NK-92 (cell line): ENCODE measurements around the gene ZNF24.
A peak's percentile ranks its signal among the peaks of the same experiment; 100 is the strongest.

Experiments
- DNase-seq: peaks from one replicate; lab custom pipeline; 2025; ENCODE audit not compliant: unreplicated experiment; lab: John Stamatoyannopoulos, UW

The ZNF24 gene

DNA sequence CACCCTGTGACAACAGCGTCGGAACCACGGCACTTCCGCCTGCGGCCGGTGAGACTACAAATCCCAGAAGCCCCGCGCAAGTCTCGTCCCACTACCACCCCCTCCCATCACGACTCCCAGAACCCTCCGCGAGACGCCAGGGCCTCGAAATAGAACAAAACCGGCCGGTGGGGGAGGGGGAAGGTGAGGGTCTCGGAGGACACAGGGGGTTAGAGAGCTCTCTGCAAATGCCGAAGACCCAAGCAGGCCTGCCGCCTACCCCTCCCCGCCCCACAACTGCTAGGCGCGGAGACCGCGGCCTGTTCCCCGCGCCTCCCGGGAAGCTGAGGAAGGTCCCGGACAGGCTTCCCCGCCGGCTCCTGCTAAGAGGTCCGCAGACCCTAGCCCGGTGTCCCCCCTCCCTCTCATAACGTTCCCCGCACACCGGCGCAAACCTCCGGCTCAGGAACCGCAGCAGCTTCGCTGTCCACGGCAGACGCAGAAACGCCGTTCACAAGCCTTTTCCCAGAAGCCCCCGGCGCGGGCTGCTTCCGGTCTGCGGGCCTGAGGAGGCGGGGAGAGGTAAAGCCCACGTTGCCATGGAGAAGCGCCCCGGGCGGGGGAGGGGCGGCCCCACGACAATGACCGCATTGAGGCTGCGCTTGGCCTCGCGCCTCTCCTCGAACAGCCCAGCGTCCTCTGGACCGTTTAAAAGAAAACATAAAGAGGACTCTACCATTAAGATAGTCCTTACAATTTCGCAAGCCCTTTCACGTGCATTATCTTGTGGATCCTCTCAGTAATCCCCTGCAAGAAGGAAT, at the start of gene ZNF24:
TSS of gene ZNF24 (minus strand) at position 485 of the 800 bp plus-strand sequence. CDS start 3,770 bp downstream, outside the sequence.
- peak; percentile 50 for DNase-seq

DNA sequence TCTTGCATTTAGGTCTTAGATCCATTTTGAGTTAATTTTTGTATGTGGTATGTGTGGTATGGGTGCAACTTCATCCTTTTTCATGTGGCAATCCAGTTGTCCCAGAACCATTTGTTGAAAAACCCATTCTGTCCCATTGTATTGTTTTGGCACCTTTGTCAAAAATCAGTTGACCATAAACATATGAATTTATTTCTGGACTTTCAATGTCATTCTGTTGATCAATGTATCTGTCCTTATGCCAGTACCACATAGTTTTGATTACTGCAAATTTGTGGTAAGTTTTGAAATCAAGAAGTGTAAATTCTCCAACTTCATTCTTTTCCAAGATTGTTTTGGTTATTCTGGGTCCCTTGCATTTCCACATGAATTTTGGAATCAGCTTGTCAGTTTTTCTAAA, 49.5 kb upstream of the ZNF24 start:
- DNase-seq: no peak

DNA sequence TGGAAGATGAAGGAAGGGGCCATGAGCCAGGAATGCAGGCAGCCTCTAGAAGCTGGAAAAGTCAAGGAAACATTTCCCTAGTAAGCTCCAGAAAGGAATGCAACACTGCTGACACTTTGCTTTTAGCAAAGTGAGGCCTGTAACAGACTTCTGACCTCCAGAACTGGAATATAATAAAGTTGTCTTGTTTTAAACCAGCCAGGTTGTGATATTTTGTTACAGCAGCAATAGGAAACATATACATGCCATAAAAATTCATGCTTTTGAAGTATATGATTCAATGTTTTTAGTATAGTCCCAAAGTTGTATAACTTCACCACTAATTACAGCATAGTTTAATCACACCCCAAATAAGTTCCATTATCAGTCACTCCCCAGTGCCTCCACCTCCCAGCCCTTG, 48.2 kb upstream of the ZNF24 start:
- DNase-seq: no peak

DNA sequence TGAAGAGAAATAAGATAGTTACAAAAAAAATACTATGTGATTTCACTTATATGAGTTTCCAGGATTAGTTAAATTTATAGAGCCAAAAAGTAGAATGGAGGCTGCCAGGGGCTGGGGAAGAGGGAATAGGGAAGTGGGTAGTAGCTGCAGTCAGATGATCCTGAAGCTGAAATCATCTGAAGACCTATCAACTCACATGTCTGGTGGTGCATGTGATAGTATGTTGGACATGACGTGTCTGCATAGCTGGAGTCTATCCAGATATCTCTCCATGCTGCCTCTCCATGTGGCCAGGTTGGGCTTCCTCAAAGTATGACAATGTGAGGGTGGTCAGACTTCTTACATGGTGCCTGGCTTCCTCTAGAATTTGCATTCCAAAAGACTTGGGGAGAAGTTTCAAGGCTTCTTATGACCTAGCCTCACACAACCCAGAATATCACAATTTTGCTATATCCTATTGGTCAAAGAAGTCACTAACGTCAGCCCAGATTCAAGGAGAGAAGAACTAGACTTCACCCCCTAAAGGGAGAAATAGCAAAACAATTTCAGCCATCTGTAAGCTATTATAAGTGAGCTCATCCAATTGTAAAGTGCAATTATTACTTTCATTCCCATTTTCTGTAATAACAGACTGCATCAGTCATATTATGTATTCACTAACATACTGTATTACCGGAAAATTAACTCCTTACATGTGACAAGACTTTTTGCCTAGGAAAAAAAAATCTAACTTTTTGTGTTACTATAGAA, 46.9 kb upstream of the ZNF24 start:
- DNase-seq: no peak

DNA sequence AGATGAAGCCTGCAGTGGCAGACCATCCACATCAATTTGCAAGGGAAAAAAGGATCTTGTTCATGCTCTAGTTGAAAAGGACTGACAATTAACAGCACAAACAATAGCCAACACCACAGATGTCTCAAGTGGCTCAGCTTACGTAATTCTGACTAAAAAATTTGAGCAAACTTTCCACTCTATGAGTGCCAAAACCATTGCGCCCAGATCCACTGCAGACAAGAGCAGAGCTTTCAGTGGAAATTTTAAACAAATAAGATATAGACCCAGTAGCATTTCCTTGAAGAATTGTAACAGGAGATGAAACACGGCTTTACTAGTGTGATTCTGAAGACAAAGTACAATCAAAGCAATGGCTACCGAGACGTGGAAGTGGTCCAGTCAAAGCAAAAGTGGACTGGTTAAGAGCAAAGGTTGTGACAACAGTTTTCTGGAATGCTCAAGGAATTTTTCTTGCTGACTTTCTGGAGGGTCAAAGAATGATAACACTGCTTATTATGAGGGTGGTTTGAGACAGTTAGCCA, 44.9 kb upstream of the ZNF24 start:
- no peak for DNase-seq

DNA sequence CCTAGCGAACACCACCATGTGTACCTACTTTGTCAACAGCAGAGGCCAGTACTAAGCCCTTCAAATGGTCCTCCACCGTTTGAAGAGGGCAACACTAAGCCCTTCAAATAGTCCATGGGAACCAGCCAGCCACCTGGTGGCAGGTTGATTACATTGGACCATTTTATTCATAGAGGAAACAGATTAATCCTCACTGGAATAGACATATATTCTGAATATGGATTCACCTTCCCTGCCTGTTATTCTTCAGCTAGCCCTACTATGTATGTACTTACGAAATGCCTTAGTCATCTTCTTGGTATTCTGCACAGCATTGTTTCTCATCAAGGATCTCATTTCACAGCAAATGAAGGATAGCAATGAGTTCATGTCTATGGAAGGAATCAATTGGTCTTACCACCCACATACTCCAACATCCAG, 42.9 kb upstream of the ZNF24 start:
- DNase-seq: no peak

DNA sequence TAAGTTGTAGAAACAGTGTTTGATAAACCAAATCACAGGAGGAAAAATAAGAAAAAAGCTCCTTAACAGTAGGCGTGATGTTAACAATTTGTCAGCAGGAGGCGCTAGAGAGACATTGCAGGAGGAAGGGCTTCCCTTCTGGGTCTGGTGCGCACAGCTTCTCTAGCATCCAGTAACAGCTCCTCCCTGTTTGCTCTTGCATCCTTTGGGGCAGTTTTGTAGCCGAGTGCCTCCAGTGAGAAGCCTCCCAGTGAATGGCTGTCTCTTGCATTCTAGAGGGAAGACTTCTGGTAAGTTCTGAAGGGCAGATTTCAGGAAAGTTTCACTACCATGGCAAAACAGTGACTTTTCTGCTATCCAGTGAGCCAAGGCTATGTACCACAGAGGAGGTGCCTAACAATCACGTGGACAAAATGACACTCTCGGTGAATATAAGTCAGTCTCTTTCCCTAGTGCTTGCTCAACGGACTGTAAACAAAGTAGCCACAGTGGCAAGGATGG, 42.4 kb upstream of the ZNF24 start:
- DNase-seq: peak; percentile 5

DNA sequence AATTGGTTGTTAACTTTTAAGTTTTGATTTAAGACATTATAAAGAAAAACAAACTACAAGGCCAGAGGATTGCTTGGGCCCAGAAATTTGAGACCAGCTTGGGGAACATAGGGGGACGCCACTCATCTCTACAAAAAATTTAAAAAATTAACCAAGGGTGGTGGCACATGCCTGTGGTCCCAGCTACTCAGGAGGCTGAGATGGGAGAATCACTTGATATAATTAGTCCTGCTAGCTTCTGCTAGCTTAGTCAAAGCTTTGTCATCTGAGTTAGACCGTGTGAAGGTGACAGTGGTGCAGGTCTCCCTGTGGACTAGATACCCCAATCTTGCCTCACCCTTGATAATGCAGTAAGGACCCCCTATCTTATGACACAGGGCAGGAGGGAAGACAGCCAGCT, 38.9 kb upstream of the ZNF24 start:
- DNase-seq: no peak

DNA sequence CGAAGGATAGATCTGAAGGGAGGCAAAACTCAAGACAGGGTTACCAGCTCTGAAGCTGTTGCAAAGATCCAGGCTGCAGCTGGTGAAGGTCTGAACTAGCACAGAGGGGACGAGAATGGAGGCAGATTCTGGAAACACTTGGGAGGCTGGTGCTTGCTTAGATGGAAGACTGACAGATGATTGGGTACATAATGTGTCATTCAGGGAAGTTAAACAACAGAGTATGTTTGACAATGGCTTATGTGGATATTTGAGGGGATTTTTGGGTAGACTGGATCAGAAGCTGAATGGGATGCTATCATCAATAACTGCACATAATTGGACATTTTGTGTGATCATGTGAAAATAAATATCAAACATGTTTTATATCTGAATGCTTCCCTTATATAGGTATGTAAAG, 35.2 kb upstream of the ZNF24 start:
- DNase-seq: no peak

DNA sequence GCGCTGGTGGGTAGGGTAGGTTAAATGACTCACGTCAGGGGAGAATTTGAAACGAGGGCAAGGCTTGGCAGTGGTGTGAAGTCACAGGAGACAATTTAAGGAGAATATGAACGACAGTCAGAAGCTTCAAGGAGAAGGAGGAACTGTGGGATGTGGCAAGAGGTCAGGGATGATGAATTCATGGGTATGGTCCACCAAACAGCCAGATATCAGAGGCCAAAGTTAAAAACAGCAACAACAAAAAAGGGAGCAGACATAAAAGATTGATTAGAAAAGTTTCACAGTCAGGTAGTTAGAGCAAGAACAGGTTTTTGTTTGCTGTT, 34.3 kb upstream of the ZNF24 start:
- no peak for DNase-seq

DNA sequence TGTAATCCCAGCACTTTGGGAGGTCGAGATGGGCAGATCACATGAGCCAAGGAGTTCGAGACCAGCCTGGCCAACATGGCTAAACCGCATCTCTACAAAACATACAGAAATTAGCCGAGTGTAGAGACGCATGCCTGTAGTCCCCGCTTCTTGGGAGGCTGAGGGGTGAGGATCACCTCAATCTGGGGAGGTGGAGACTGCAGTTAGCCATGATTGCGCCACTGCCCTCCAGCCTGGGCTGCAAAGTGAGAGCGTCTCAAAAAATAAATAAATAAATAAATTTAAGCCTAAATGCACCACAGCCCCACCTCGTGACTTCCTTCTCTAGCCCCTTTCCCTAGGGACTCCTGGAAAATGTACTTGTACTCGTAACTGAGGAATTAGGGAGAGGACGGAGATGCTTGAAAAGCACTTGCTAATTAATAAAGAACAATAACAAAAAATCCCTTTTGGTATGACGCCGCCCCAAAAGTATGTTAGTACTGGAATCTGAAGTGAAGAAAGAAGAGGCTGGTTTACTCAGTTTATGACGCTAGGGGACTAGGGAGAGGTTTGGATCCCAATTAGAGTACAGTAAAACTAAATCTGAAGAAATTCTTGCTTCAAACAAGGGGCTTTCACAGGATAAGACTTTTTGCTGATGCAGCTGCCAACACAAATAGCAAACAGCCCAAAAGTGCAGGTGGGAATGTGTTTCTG, 33.8 kb upstream of the ZNF24 start:
- no peak for DNase-seq

DNA sequence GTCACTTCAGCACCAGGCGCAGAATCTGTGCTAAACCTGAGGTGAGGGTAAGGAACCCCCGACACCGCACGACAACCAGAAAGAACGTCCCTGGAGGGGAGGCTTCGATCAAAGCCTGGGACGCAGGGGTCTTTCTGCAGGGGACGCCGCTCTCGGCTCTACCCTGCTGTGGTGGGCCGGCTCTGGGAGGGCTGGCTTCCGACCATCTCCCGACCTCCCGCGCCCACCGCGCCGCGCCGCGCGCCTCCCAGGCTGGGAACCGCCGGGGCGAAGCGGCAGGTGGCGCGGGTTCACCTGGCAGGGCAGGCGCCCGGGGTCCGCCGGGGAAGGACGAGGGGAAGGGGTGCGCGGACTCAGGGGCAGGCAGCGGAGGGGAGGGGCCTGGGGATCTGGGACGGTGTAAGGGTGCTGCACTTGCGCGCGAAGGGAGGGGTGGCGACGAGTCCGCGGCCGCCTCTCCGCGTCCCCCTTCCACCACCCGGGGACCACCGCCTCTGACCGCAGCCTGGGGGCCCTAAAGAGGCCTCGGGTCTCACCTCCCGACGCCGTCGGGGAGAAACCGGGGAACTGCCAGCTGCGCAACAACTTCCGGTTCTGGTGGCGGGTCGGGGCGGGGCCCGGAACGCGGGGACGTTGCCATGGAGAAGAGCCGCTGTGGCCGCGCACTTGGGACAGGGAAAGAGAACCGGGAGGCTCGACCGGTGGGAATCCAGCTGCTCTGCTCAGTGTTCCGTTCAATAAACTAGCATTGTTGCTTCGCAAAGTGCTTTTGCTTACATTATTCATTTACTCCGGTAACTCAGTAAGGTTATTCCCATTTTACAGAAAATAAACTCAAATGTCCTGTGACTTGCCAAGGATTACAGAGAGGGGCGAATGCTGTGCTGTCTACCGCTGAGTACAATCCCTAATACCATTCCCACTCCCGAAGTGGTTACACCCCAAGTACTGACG, 32.8 kb upstream of the ZNF24 start, which contains the start of gene ZNF396:
TSS of gene ZNF396 (minus strand) at position 596 of the 954 bp plus-strand sequence. CDS start 3,045 bp downstream, outside the sequence.
- DNase-seq: no peak

DNA sequence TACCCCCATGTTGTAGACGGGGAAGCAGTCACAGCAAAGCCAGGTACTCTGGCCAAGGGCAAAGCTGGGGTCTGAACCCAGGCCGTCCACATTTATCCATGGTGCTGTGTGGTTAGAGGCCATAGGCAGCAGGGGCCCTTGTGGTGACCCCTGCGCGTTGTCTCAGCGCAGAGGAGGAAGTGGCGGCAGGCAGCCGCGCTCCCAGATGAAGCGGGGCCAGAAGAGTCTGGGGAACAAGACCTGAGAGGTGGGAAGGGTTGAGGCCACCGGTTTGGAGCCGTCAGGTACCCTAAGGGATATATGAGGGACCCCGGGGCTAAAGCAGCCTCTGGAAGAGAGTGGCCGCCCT, 32.1 kb upstream of the ZNF24 start:
- DNase-seq: no peak

DNA sequence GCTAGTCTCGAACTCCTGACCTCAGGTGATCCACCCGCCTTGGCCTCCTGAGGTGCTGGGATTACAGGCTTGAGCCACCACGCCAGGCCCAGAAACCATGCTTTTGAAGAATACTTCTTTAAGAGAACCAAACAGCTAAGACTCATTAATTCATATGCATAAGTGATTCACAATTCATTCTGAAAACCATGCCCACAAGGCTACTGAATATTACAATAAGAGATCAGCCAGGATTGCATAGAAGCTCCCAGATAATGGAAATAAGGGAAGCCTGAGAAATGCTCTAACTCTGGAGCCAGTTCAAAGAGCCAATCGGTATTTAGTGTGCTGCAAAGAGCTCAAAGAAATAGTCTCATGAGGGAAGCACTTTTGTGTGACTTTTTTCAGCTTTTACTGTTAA, 30.5 kb upstream of the ZNF24 start:
- DNase-seq: no peak

DNA sequence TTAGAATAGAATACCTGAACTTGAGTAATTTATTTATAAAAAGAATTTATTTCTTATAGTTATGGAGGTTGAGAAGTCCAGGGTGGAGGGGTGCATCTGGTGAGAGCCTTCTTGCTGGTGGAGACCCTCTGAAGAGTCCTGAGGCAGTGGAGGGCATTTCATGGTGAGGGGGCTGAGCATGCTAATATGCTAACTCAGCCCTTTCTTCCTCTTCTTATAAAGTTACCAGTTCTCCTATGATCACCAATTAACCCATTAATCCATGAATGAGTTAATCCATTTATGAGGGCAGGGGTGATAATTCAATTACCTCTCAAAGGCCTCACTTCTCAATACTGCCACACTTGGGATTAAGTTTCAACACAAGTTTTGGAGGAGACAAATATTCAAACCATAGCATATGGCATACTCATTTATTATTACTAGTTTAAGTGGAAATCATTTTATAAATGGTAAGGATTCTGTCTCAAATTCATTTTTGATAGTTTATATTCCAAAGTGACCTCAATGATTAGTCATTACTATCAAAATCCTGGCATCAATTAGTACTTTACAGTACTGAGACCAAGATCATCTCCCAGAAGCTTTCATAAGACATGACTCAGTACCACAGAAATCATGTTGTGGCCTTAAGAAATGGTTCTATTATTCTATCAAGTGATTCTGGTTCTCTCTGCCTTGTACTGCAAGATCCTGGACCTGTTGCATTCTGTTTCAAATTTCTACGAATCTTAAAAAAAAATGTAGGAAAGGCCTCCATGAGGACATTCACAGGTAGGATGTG, 27.4 kb upstream of the ZNF24 start:
- no peak for DNase-seq

DNA sequence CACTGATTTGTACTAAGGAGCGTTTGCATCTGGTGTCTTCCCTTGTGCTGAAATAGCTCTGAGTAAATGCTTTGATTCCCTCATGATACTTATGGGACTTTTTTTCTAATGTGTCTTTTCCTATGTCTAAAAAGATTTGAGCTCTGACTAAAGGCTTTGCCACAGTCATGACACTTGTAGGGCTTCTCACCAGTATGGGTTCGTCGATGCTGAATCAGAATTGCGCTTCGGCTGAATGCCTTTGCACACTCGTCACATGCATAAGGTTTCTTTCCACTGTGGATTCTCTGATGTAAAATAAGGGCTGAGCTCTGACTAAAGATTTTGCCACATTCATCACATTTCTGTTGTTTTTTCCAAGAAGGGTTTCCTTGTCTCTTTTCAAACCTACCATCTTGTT, 24.9 kb upstream of the ZNF24 start:
- no peak for DNase-seq

DNA sequence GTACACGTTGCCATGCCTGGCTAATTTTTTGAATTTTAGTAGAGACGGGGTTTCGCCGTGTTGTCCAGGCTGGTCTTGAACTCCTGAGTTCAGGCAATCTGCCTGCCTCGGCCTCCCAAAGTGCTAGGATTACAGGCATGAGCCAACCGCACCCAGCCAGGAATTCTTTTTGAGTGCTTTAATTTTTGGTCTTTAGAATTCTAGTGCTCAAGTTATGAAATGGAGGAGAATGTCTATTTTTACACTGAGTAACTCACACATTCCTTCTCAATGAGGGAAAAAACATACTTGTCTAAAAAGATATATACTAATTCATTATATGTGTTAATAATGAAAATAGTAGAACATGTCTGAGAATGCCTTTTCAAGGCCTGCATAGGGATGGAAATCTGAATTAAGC, 24.4 kb upstream of the ZNF24 start:
- no peak for DNase-seq

DNA sequence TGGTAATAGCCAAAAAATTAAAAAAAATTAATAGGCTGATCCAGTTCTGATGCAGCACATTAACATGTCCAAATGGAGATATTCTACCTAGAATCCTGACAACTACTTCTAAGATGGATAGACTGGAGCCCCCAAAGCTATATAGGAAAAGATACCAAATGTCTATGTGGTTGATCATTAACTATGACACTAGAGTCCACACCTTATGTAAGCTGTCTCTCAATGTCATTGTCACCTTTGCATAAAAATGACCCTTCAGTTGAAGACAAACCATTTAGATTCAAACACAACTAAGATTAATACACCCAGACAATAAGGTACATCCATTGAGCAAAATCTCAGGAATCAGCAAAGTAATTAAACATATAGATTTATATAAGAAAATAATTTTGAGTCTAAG, 18.3 kb upstream of the ZNF24 start:
- DNase-seq: no peak

DNA sequence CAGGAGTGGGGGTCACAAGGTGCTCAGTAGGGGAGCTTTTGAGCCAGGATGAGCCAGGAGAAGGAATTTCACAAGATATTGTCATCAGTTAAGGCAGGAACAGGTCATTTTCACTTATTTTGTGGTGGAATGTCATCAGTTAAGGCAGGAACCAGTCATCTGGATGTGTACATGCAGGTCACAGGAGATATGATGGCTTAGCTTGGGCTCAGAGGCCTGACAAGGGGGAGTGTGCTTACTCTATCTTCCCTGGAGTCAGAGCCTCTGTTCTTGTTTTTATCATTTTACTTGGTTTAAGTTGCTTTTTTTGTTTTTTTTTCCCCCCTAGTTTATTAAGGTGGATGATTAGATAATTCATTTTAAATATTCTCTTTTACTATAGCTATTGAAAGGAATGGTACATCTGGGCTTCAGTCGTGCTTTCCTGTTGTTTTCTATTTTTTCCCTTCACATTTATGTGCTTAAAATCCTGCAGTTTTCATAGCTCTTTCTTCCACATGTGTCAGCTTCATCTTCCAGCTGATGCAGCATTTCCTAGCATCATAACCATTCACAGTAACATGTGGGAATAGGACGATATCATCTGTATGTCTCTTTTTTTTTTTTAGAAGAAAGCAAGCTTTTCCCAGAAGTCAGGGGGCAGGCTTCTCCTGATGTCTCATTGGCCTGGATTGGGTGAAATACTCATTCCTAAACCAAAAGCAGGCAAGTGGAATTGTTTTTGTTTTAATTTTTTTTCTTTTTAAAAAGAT, 17.5 kb upstream of the ZNF24 start:
- no peak for DNase-seq
